Suprapubic skin (tissue), 4 donors: ENCODE data around the gene E2F1. TPM values are rescaled to one million over a fixed set of nuclear protein-coding genes. Genes with fewer than 3 reads are reported as not detected.

ENCODE experiments used
- DNase-seq, 2 donors: peaks; one replicate each; pipeline ENCODE4 v3.0.0-alpha.2; 2019; ENCODE audit warnings: low spot score in 2 of 2
- H3K27ac ChIP-seq: fragments of 200-600 bp; sonication (generic); one replicate; pipeline ENCODE4 v1.5.1; 2019
- H3K27me3 ChIP-seq: fragments of 200-600 bp; sonication (generic); one replicate; pipeline ENCODE4 v1.5.1; 2019
- H3K36me3 ChIP-seq: fragments of 200-600 bp; sonication (generic); one replicate; pipeline ENCODE4 v1.5.1; 2019
- H3K4me1 ChIP-seq: fragments of 200-600 bp; sonication (generic); one replicate; pipeline ENCODE4 v1.5.1; 2019
- H3K4me3 ChIP-seq: fragments of 200-600 bp; sonication (generic); one replicate; pipeline ENCODE4 v1.5.1; 2019; ENCODE audit warnings: mild to moderate bottlenecking
- H3K9me3 ChIP-seq: fragments of 200-600 bp; sonication (generic); one replicate; pipeline ENCODE4 v1.5.1; 2019
- CTCF ChIP-seq, 2 donors: fragments of 200-600 bp in 1 of 2; fragments of 450-650 bp in 1 of 2; sonication (generic) in 1 of 2; IDR thresholded peaks; one replicate each; pipeline ENCODE4 v1.5.1; 2016 to 2019; ENCODE audit warnings: antibody characterized with exemption in 2 of 2, mild to moderate bottlenecking in 1 of 2, moderate library complexity in 1 of 2
- EP300 ChIP-seq: sonication (generic); formaldehyde crosslinking; IDR thresholded peaks from one replicate; pipeline ENCODE4 v1.6.1; 2017; ENCODE audit warnings: antibody characterized with exemption
- POLR2A ChIP-seq, 2 donors: fragments of 450-650 bp; IDR thresholded peaks; one replicate each; pipeline ENCODE4 v1.6.1; 2017; ENCODE audit warnings: antibody characterized with exemption in 2 of 2, mild to moderate bottlenecking in 2 of 2, moderate library complexity in 2 of 2
- POLR2AphosphoS5 ChIP-seq, 3 donors: sonication (generic); formaldehyde crosslinking; IDR thresholded peaks; one replicate each; pipeline ENCODE4 v1.6.1; 2017; ENCODE audit warnings: antibody characterized with exemption in 3 of 3
- WGBS: methylation state at CpG from one replicate; pipeline ENCODE4 v1.1.5; 2018; 5-methylcytosine and 5-hydroxymethylcytosine counted together
- total RNA-seq, 4 donors: library from RNA; depleted of rRNA; stranded (reverse); fragments of >200 nt; gene quantifications; one replicate each; pipeline ENCODE4 v1.1.0, GENCODE V29; 2016

The E2F1 gene
- total RNA-seq, 4 donors from 2014 or later = 3.5 to 5.6 (median 4.6) TPM

- H3K4me3 ChIP-seq = peak overlapping the region; percentile 63
- H3K27ac ChIP-seq = peak overlapping the region; percentile 90
- TF ChIP-seq POLR2A (IDR thresholded peaks at IDR 0.05) = no peak
- no peak for TF ChIP-seq CTCF (IDR thresholded peaks at IDR 0.05)
- TF ChIP-seq EP300 = no peak
- TF ChIP-seq POLR2AphosphoS5 (IDR thresholded peaks at IDR 0.05) = no peak
- 83% methylated on average over 18 of the region's 18 CpGs for WGBS
- H3K27me3 ChIP-seq = no peaks in the 10 kb centered on the region
- no peak for DNase-seq
- H3K4me1 ChIP-seq = peaks cover 30% of the 10 kb centered on the region
- peaks cover 3% of the 10 kb centered on the region for H3K9me3 ChIP-seq
- H3K36me3 ChIP-seq = no peaks in the 10 kb centered on the region
Measured at GRCh38 chr20:33730946-33731692, 44.9 kb upstream of the E2F1 start.

GRCh38 chr20:33729101-33729500 is 42.9 kb upstream of the E2F1 start:
- H3K4me3 ChIP-seq = no peak overlapping the region
- no peak for DNase-seq
- H3K9me3 ChIP-seq = no peaks in the 10 kb centered on the region
- no peaks in the 10 kb centered on the region for H3K36me3 ChIP-seq
- WGBS = 57% methylated on average over 4 of the region's 4 CpGs
- no peaks in the 10 kb centered on the region for H3K27me3 ChIP-seq
- H3K27ac ChIP-seq = no peak overlapping the region
- no peak for TF ChIP-seq POLR2AphosphoS5 (IDR thresholded peaks at IDR 0.05)
- no peak for TF ChIP-seq EP300
- TF ChIP-seq CTCF (IDR thresholded peaks at IDR 0.05) = no peak
- no peak for TF ChIP-seq POLR2A (IDR thresholded peaks at IDR 0.05)
- peaks cover 26% of the 10 kb centered on the region for H3K4me1 ChIP-seq

- no peak for TF ChIP-seq POLR2AphosphoS5 (IDR thresholded peaks at IDR 0.05)
- TF ChIP-seq EP300 = no peak
- no peak for TF ChIP-seq CTCF (IDR thresholded peaks at IDR 0.05)
- no peak for TF ChIP-seq POLR2A (IDR thresholded peaks at IDR 0.05)
- DNase-seq = no peak
- Histone ChIP-seq H3K36me3 (no peaks in the 10 kb centered on the region), H3K27ac (no peak overlapping the region), H3K27me3 (no peaks in the 10 kb centered on the region), H3K4me1 (peaks cover 19% of the 10 kb centered on the region), H3K4me3 (no peak overlapping the region), H3K9me3 (no peaks in the 10 kb centered on the region)
- WGBS = 73% methylated on average over 2 of the region's 2 CpGs
Measured at GRCh38 chr20:33728463-33728862, 42.3 kb upstream of the E2F1 start.

- Histone ChIP-seq H3K27ac (no peak overlapping the region), H3K27me3 (no peaks in the 10 kb centered on the region), H3K4me3 (no peak overlapping the region), H3K9me3 (no peaks in the 10 kb centered on the region), H3K4me1 (peaks cover 13% of the 10 kb centered on the region), H3K36me3 (no peaks in the 10 kb centered on the region)
- TF ChIP-seq EP300 (no peak), CTCF (IDR thresholded peaks at IDR 0.05) (no peak), POLR2A (IDR thresholded peaks at IDR 0.05) (no peak), POLR2AphosphoS5 (IDR thresholded peaks at IDR 0.05) (no peak)
- 92% methylated on average over 3 of the region's 3 CpGs for WGBS
- DNase-seq = no peak
Measured at GRCh38 chr20:33727806-33728205, 41.6 kb upstream of the E2F1 start.

- Histone ChIP-seq H3K27me3 (no peaks in the 10 kb centered on the region), H3K9me3 (no peaks in the 10 kb centered on the region), H3K4me1 (peaks cover 6% of the 10 kb centered on the region), H3K36me3 (no peaks in the 10 kb centered on the region), H3K4me3 (no peak overlapping the region), H3K27ac (no peak overlapping the region)
- 79% methylated on average over 5 of the region's 5 CpGs for WGBS
- no peak for DNase-seq
- no peak for TF ChIP-seq POLR2AphosphoS5 (IDR thresholded peaks at IDR 0.05)
Measured at GRCh38 chr20:33727115-33727479, 40.9 kb upstream of the E2F1 start.
